ENCODE measurements around the gene SNN.

GRCh38 chr16:11717811-11718210, 49.6 kb downstream of the SNN start:
- TF ChIP-seq, protein P1, sequence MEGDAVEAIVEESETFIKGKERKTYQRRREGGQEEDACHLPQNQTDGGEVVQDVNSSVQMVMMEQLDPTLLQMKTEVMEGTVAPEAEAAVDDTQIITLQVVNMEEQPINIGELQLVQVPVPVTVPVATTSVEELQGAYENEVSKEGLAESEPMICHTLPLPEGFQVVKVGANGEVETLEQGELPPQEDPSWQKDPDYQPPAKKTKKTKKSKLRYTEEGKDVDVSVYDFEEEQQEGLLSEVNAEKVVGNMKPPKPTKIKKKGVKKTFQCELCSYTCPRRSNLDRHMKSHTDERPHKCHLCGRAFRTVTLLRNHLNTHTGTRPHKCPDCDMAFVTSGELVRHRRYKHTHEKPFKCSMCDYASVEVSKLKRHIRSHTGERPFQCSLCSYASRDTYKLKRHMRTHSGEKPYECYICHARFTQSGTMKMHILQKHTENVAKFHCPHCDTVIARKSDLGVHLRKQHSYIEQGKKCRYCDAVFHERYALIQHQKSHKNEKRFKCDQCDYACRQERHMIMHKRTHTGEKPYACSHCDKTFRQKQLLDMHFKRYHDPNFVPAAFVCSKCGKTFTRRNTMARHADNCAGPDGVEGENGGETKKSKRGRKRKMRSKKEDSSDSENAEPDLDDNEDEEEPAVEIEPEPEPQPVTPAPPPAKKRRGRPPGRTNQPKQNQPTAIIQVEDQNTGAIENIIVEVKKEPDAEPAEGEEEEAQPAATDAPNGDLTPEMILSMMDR (IDR thresholded peaks at IDR 0.05 in 4 of 5, conservative IDR thresholded peaks at IDR 0.05 in 1 of 5) = no peak
- no peak for TF ChIP-seq POLR2A (IDR thresholded peaks at IDR 0.05)
